Activated CD8-positive, alpha-beta memory T cell treated with anti-CD3 and anti-CD28 coated beads, Interleukin-2, amount 10 ng/mL, durations not matched to agents 7 days and 5 days (primary cell): Measurements from ENCODE around the gene PDZD4. TPM values are rescaled to one million over a fixed set of nuclear protein-coding genes. Genes with fewer than 3 reads are reported as not detected.

Source experiments
- ATAC-seq: fragments of 150-1000 bp; cut with Tn5 transposase; one replicate; pipeline ENCODE4 v1.10.0; 2021; ENCODE audit warnings: moderate library complexity
- CTCF ChIA-PET: fragments of 350-600 bp; sonication (Branson Sonifier 250); formaldehyde crosslinking; loops from one replicate; lab custom pipeline; 2021; ENCODE audit warnings: antibody characterized with exemption; lab: Charles Lee
- DNase-seq: peaks from one replicate; pipeline ENCODE4 v3.0.0-alpha.2; 2020
- H3K27ac Mint-ChIP-seq: one replicate; pipeline ENCODE4 v1.8.0; 2021; ENCODE audit warnings: mild to moderate bottlenecking, mixed read lengths
- H3K27me3 Mint-ChIP-seq: one replicate; pipeline ENCODE4 v1.8.0; 2021; ENCODE audit warnings: mixed read lengths
- H3K36me3 Mint-ChIP-seq: one replicate; pipeline ENCODE4 v1.8.0; 2021; ENCODE audit warnings: mild to moderate bottlenecking, mixed read lengths
- H3K4me1 Mint-ChIP-seq: one replicate; pipeline ENCODE4 v1.8.0; 2021; ENCODE audit warnings: mixed read lengths
- H3K4me3 Mint-ChIP-seq: one replicate; pipeline ENCODE4 v1.8.0; 2021; ENCODE audit warnings: mild to moderate bottlenecking, moderate library complexity, mixed read lengths
- H3K9me3 Mint-ChIP-seq: one replicate; pipeline ENCODE4 v1.8.0; 2022; ENCODE audit warnings: low read depth, mixed read lengths
- total RNA-seq, 2 experiments: library from RNA; stranded (reverse); gene quantifications; one replicate each; pipeline ENCODE4 v1.2.3, GENCODE V29; 2021

The PDZD4 gene
- total RNA-seq, 2 experiments from 2014 or later = 0.07 to 0.12 TPM

- ATAC-seq (no peak), DNase-seq (no peak)
- CTCF ChIA-PET = no interaction called here
- no peaks in the 10 kb centered on the region for H3K36me3 Mint-ChIP-seq
- no peak overlapping the region for H3K4me3 Mint-ChIP-seq
- no peaks in the 10 kb centered on the region for H3K27me3 Mint-ChIP-seq
- no peaks in the 10 kb centered on the region for H3K9me3 Mint-ChIP-seq
- H3K27ac Mint-ChIP-seq = no peak overlapping the region
- no peaks in the 10 kb centered on the region for H3K4me1 Mint-ChIP-seq
These were observed 33.8 kb upstream of the PDZD4 start for GRCh38 chrX:153864101-153864500.

GRCh38 chrX:153863251-153863991 is 33.1 kb upstream of the PDZD4 start:
- CTCF ChIA-PET = no interaction called here
- no peaks in the 10 kb centered on the region for H3K36me3 Mint-ChIP-seq
- no peak overlapping the region for H3K4me3 Mint-ChIP-seq
- no peaks in the 10 kb centered on the region for H3K27me3 Mint-ChIP-seq
- H3K27ac Mint-ChIP-seq = no peak overlapping the region
- DNase-seq = no peak
- H3K9me3 Mint-ChIP-seq = no peaks in the 10 kb centered on the region
- H3K4me1 Mint-ChIP-seq = no peaks in the 10 kb centered on the region
- ATAC-seq = no peak

- CTCF ChIA-PET = no interaction called here
- no peaks in the 10 kb centered on the region for H3K36me3 Mint-ChIP-seq
- ATAC-seq = no peak
- no peak overlapping the region for H3K27ac Mint-ChIP-seq
- no peak overlapping the region for H3K4me3 Mint-ChIP-seq
- no peak for DNase-seq
- H3K4me1 Mint-ChIP-seq = peaks cover 2% of the 10 kb centered on the region
- H3K27me3 Mint-ChIP-seq = no peaks in the 10 kb centered on the region
- no peaks in the 10 kb centered on the region for H3K9me3 Mint-ChIP-seq
These were observed 32.3 kb upstream of the PDZD4 start for GRCh38 chrX:153862369-153863250.

- CTCF ChIA-PET = no interaction called here
- Mint-ChIP-seq H3K4me3 (no peak overlapping the region), H3K27ac (no peak overlapping the region), H3K4me1 (peaks cover 8% of the 10 kb centered on the region), H3K36me3 (no peaks in the 10 kb centered on the region), H3K9me3 (no peaks in the 10 kb centered on the region), H3K27me3 (peaks cover 3% of the 10 kb centered on the region)
- DNase-seq (no peak), ATAC-seq (no peak)
These were observed 31.5 kb upstream of the PDZD4 start for GRCh38 chrX:153861733-153862310.

- Mint-ChIP-seq H3K36me3 (no peaks in the 10 kb centered on the region), H3K27ac (no peak overlapping the region), H3K27me3 (peaks cover 3% of the 10 kb centered on the region), H3K4me1 (peaks cover 8% of the 10 kb centered on the region), H3K4me3 (no peak overlapping the region), H3K9me3 (no peaks in the 10 kb centered on the region)
- CTCF ChIA-PET = no interaction called here
- DNase-seq (no peak), ATAC-seq (no peak)
These were observed 30.8 kb upstream of the PDZD4 start for GRCh38 chrX:153861151-153861550.

GRCh38 chrX:153857348-153857903 is 27.1 kb upstream of the PDZD4 start:
- peaks cover 8% of the 10 kb centered on the region for H3K4me1 Mint-ChIP-seq
- no peaks in the 10 kb centered on the region for H3K9me3 Mint-ChIP-seq
- CTCF ChIA-PET = no interaction called here
- ATAC-seq = no peak
- H3K4me3 Mint-ChIP-seq = no peak overlapping the region
- H3K27me3 Mint-ChIP-seq = peaks cover 8% of the 10 kb centered on the region
- no peak overlapping the region for H3K27ac Mint-ChIP-seq
- no peak for DNase-seq
- no peaks in the 10 kb centered on the region for H3K36me3 Mint-ChIP-seq

- Mint-ChIP-seq H3K27me3 (peaks cover 14% of the 10 kb centered on the region), H3K4me1 (peaks cover 8% of the 10 kb centered on the region), H3K9me3 (no peaks in the 10 kb centered on the region), H3K36me3 (no peaks in the 10 kb centered on the region), H3K27ac (no peak overlapping the region), H3K4me3 (no peak overlapping the region)
- CTCF ChIA-PET = no interaction called here
- no peak for DNase-seq
- no peak for ATAC-seq
These were observed 24.4 kb upstream of the PDZD4 start for GRCh38 chrX:153854702-153855101.

- Mint-ChIP-seq H3K4me3 (no peak overlapping the region), H3K27ac (no peak overlapping the region), H3K4me1 (peaks cover 8% of the 10 kb centered on the region), H3K36me3 (no peaks in the 10 kb centered on the region), H3K9me3 (no peaks in the 10 kb centered on the region), H3K27me3 (peaks cover 16% of the 10 kb centered on the region)
- CTCF ChIA-PET = no interaction called here
- DNase-seq = no peak
- no peak for ATAC-seq
These were observed 23.5 kb upstream of the PDZD4 start for GRCh38 chrX:153853902-153854267.

- Mint-ChIP-seq H3K27me3 (peaks cover 19% of the 10 kb centered on the region), H3K27ac (no peak overlapping the region), H3K36me3 (no peaks in the 10 kb centered on the region), H3K9me3 (no peaks in the 10 kb centered on the region), H3K4me1 (peaks cover 8% of the 10 kb centered on the region), H3K4me3 (no peak overlapping the region)
- CTCF ChIA-PET = no interaction called here
- no peak for DNase-seq
- ATAC-seq = no peak
These were observed 23.0 kb upstream of the PDZD4 start for GRCh38 chrX:153853180-153853901.

- Mint-ChIP-seq H3K4me3 (no peak overlapping the region), H3K27ac (no peak overlapping the region)
These were observed 21.6 kb upstream of the PDZD4 start for GRCh38 chrX:153851981-153852380.

GRCh38 chrX:153848325-153848724 is 18.0 kb upstream of the PDZD4 start:
- H3K27me3 Mint-ChIP-seq = peaks cover 27% of the 10 kb centered on the region
- no peaks in the 10 kb centered on the region for H3K4me1 Mint-ChIP-seq
- H3K4me3 Mint-ChIP-seq = no peak overlapping the region
- no peak overlapping the region for H3K27ac Mint-ChIP-seq
- CTCF ChIA-PET = interaction anchor here (1.0 kb wide), 1 partner anchor 30 kb away, joined by 3 read pairs; no protein-coding TSS in a partner anchor
- DNase-seq = no peak
- H3K36me3 Mint-ChIP-seq = no peaks in the 10 kb centered on the region
- ATAC-seq = no peak
- no peaks in the 10 kb centered on the region for H3K9me3 Mint-ChIP-seq

More at GRCh38 chrX:153851981-153852380, 21.6 kb upstream of the PDZD4 start:
- no peaks in the 10 kb centered on the region for H3K36me3 Mint-ChIP-seq
- H3K9me3 Mint-ChIP-seq = no peaks in the 10 kb centered on the region
- H3K27me3 Mint-ChIP-seq = peaks cover 19% of the 10 kb centered on the region
- DNase-seq = no peak
- no peak for ATAC-seq
- H3K4me1 Mint-ChIP-seq = peaks cover under 1% of the 10 kb centered on the region
- CTCF ChIA-PET = no interaction called here

- CTCF ChIA-PET = no interaction called here
- H3K27ac Mint-ChIP-seq = no peak overlapping the region
- no peak overlapping the region for H3K4me3 Mint-ChIP-seq
- no peaks in the 10 kb centered on the region for H3K9me3 Mint-ChIP-seq
- no peaks in the 10 kb centered on the region for H3K4me1 Mint-ChIP-seq
- H3K27me3 Mint-ChIP-seq = peaks cover 25% of the 10 kb centered on the region
- ATAC-seq = no peak
- H3K36me3 Mint-ChIP-seq = no peaks in the 10 kb centered on the region
- DNase-seq = no peak
These were observed 15.5 kb upstream of the PDZD4 start for GRCh38 chrX:153845842-153846241.

GRCh38 chrX:153845195-153845594 is 14.9 kb upstream of the PDZD4 start:
- Mint-ChIP-seq H3K36me3 (no peaks in the 10 kb centered on the region), H3K27me3 (peaks cover 25% of the 10 kb centered on the region), H3K27ac (no peak overlapping the region), H3K4me3 (no peak overlapping the region), H3K4me1 (no peaks in the 10 kb centered on the region), H3K9me3 (no peaks in the 10 kb centered on the region)
- ATAC-seq (no peak), DNase-seq (no peak)
- CTCF ChIA-PET = no interaction called here
